Activated B cell treated with CpG ODN at 0.5 μM for 24 hours (primary cell): Measurements from ENCODE around the gene EEF1A2. TPM values are rescaled to one million over a fixed set of nuclear protein-coding genes. Genes with fewer than 3 reads are reported as not detected.

ENCODE experiments used
- ATAC-seq: fragments of 200-7000 bp; cut with Tn5 transposase; one replicate; pipeline ENCODE4 v1.10.0; 2021; ENCODE audit warnings: low read depth, mild to moderate bottlenecking, moderate library complexity
- CTCF ChIA-PET: fragments of 350-600 bp; sonication (Branson Sonifier 250); formaldehyde crosslinking; loops from one replicate; lab custom pipeline; 2021; ENCODE audit warnings: antibody characterized with exemption; lab: Charles Lee
- POLR2A ChIA-PET: fragments of 350-600 bp; sonication (Branson Sonifier 250); formaldehyde crosslinking; loops from one replicate; lab custom pipeline; 2021; ENCODE audit warnings: antibody characterized with exemption; lab: Charles Lee
- DNase-seq: peaks from one replicate; pipeline ENCODE4 v3.0.0; 2022
- H3K27ac Mint-ChIP-seq: one replicate; pipeline ENCODE4 v1.8.0; 2020; ENCODE audit warnings: mixed read lengths
- H3K27me3 Mint-ChIP-seq: one replicate; pipeline ENCODE4 v1.8.0; 2021; ENCODE audit warnings: mixed read lengths
- H3K36me3 Mint-ChIP-seq: one replicate; pipeline ENCODE4 v1.8.0; 2021; ENCODE audit warnings: low read depth, mixed read lengths
- H3K4me1 Mint-ChIP-seq: one replicate; pipeline ENCODE4 v1.8.0; 2021; ENCODE audit warnings: mixed read lengths
- H3K4me3 Mint-ChIP-seq: one replicate; pipeline ENCODE4 v1.8.0; 2020; ENCODE audit warnings: mild to moderate bottlenecking, mixed read lengths
- H3K9me3 Mint-ChIP-seq: one replicate; pipeline ENCODE4 v1.8.0; 2020; ENCODE audit warnings: mixed read lengths
- CTCF ChIP-seq: fragments of 200-600 bp; IDR thresholded peaks from one replicate; pipeline ENCODE4 v1.8.0; 2022; ENCODE audit warnings: antibody characterized with exemption, mild to moderate bottlenecking
- intact Hi-C: fragments of 100-400 bp; cut with micrococcal nuclease; formaldehyde crosslinking; loops from one replicate; pipeline ENCODE4 v1.15.1; 2024
- total RNA-seq: library from RNA; stranded (reverse); gene quantifications from 2 replicates; pipeline ENCODE4 v1.2.3, GENCODE V29; 2022

Gene EEF1A2
- total RNA-seq, 1 donor from 2014 or later, result 1.6 TPM

- DNase-seq (no peak), ATAC-seq (no peak)
- CTCF ChIA-PET, result no interaction called here
- peaks cover 24% of the 10 kb centered on the region for H3K27me3 Mint-ChIP-seq
- no peaks in the 10 kb centered on the region for H3K4me1 Mint-ChIP-seq
- no peak overlapping the region for H3K27ac Mint-ChIP-seq
- no peak overlapping the region for H3K4me3 Mint-ChIP-seq
- intact Hi-C loops, result no loop called here
- no peaks in the 10 kb centered on the region for H3K36me3 Mint-ChIP-seq
- no peak for TF ChIP-seq CTCF
- POLR2A ChIA-PET, result no interaction called here
- no peaks in the 10 kb centered on the region for H3K9me3 Mint-ChIP-seq
Observed at GRCh38 chr20:63487116-63487764, 11.6 kb downstream of the EEF1A2 start.

- Mint-ChIP-seq H3K4me1 (no peaks in the 10 kb centered on the region), H3K4me3 (no peak overlapping the region), H3K36me3 (no peaks in the 10 kb centered on the region), H3K27me3 (peaks cover 22% of the 10 kb centered on the region), H3K27ac (no peak overlapping the region), H3K9me3 (no peaks in the 10 kb centered on the region)
- CTCF ChIA-PET, result no interaction called here
- DNase-seq (no peak), ATAC-seq (no peak)
- POLR2A ChIA-PET, result no interaction called here
- intact Hi-C loops, result no loop called here
- no peak for TF ChIP-seq CTCF
Observed at GRCh38 chr20:63486300-63486855, 12.5 kb downstream of the EEF1A2 start.

- intact Hi-C loops, result no loop called here
- peaks cover 25% of the 10 kb centered on the region for H3K27me3 Mint-ChIP-seq
- H3K27ac Mint-ChIP-seq, result no peak overlapping the region
- no peak overlapping the region for H3K4me3 Mint-ChIP-seq
- H3K4me1 Mint-ChIP-seq, result no peaks in the 10 kb centered on the region
- DNase-seq, result no peak
- ChIA-PET POLR2A (interaction anchor here (0.6 kb wide), 1 partner anchor 539 kb away, joined by 3 read pairs; no protein-coding TSS in a partner anchor), CTCF (no interaction called here)
- ATAC-seq, result no peak
- H3K9me3 Mint-ChIP-seq, result no peaks in the 10 kb centered on the region
- no peaks in the 10 kb centered on the region for H3K36me3 Mint-ChIP-seq
- TF ChIP-seq CTCF, result no peak
Observed at GRCh38 chr20:63484651-63485403, 14.1 kb downstream of the EEF1A2 start.

GRCh38 chr20:63484236-63484635, 14.6 kb downstream of the EEF1A2 start:
- Mint-ChIP-seq H3K27me3 (peaks cover 23% of the 10 kb centered on the region), H3K36me3 (no peaks in the 10 kb centered on the region), H3K9me3 (no peaks in the 10 kb centered on the region), H3K4me1 (no peaks in the 10 kb centered on the region), H3K4me3 (no peak overlapping the region), H3K27ac (no peak overlapping the region)
- ATAC-seq, result no peak
- ChIA-PET POLR2A (interaction anchor here (0.6 kb wide), 1 partner anchor 539 kb away, joined by 3 read pairs; no protein-coding TSS in a partner anchor), CTCF (no interaction called here)
- intact Hi-C loops, result no loop called here
- no peak for DNase-seq
- no peak for TF ChIP-seq CTCF

GRCh38 chr20:63483834-63484233, 15.0 kb downstream of the EEF1A2 start:
- intact Hi-C loops, result no loop called here
- Mint-ChIP-seq H3K36me3 (no peaks in the 10 kb centered on the region), H3K4me1 (no peaks in the 10 kb centered on the region), H3K4me3 (no peak overlapping the region), H3K27ac (no peak overlapping the region), H3K27me3 (peaks cover 23% of the 10 kb centered on the region), H3K9me3 (no peaks in the 10 kb centered on the region)
- CTCF ChIA-PET, result no interaction called here
- DNase-seq (no peak), ATAC-seq (no peak)
- no peak for TF ChIP-seq CTCF
- POLR2A ChIA-PET, result interaction anchor here (0.6 kb wide), 1 partner anchor 540 kb away, joined by 3 read pairs; no protein-coding TSS in a partner anchor
